Liver (tissue), 9 donors: ENCODE measurements around the gene PPP1R1B. TPM values are rescaled to one million over a fixed set of nuclear protein-coding genes. Genes with fewer than 3 reads are reported as not detected.

Experiments
- DNase-seq: peaks from one replicate; pipeline ENCODE4 v3.0.0-alpha.2; 2017; ENCODE audit warnings: low spot score
- H3K27ac ChIP-seq, 2 donors: one replicate each; pipeline ENCODE4 v1.7.0; 2013; ENCODE audit warnings: inconsistent platforms in 2 of 2, low read length in 2 of 2, control low read depth in 1 of 2, low read depth in 1 of 2, mild to moderate bottlenecking in 1 of 2
- H3K27me3 ChIP-seq, 4 donors: one replicate each; pipeline versions ENCODE4 v1.6.1 to v1.7.0; 2013; ENCODE audit warnings: low read length in 3 of 4, inconsistent platforms in 1 of 4, mild to moderate bottlenecking in 1 of 4, moderate library complexity in 1 of 4; ENCODE audit not compliant: control insufficient read depth in 4 of 4, insufficient read depth in 4 of 4
- H3K36me3 ChIP-seq, 4 donors: one replicate each; pipeline versions ENCODE4 v1.6.1 to v1.7.0; 2013; ENCODE audit warnings: low read length in 3 of 4, mild to moderate bottlenecking in 3 of 4, low read depth in 1 of 4, moderate library complexity in 1 of 4; ENCODE audit not compliant: control insufficient read depth in 4 of 4, insufficient read depth in 3 of 4
- H3K4me1 ChIP-seq, 4 donors: one replicate each; pipeline versions ENCODE4 v1.6.1 to v1.7.0; 2013; ENCODE audit warnings: low read length in 3 of 4, mild to moderate bottlenecking in 3 of 4, moderate library complexity in 1 of 4; ENCODE audit not compliant: control insufficient read depth in 4 of 4, insufficient read depth in 4 of 4
- H3K4me3 ChIP-seq, 3 donors: one replicate each; pipeline versions ENCODE4 v1.6.1 to v1.7.0; 2013; ENCODE audit warnings: low read length in 3 of 3, control low read depth in 1 of 3, low read depth in 1 of 3, mild to moderate bottlenecking in 1 of 3
- H3K9ac ChIP-seq, 2 donors: one replicate each; pipeline ENCODE4 v1.7.0; 2013; ENCODE audit warnings: low read length in 2 of 2, mild to moderate bottlenecking in 2 of 2, moderate library complexity in 2 of 2, control low read depth in 1 of 2, low read depth in 1 of 2
- H3K9me3 ChIP-seq, 4 donors: one replicate each; pipeline versions ENCODE4 v1.6.1 to v1.7.0; 2013; ENCODE audit warnings: low read length in 3 of 4; ENCODE audit not compliant: control insufficient read depth in 4 of 4
- EGR1 ChIP-seq, 2 donors: IDR thresholded peaks; 2 replicates each; pipeline ENCODE4 v1.6.1; 2016 to 2018; ENCODE audit warnings: antibody characterized with exemption in 2 of 2, low read depth in 2 of 2
- FOXA2 ChIP-seq: IDR thresholded peaks from 2 replicates; pipeline ENCODE4 v1.6.1; 2016; ENCODE audit warnings: antibody characterized with exemption
- GABPA ChIP-seq, 2 donors: IDR thresholded peaks in 1 of 2; conservative IDR thresholded peaks in 1 of 2; 2 replicates each; pipeline ENCODE4 v1.6.1; 2016; ENCODE audit warnings: antibody characterized with exemption in 2 of 2, mild to moderate bottlenecking in 1 of 2, moderate library complexity in 1 of 2
- HNF4A ChIP-seq, 2 donors: conservative IDR thresholded peaks; 2 replicates each; pipeline ENCODE4 v1.6.1; 2016; ENCODE audit warnings: antibody characterized with exemption in 2 of 2, mild to moderate bottlenecking in 2 of 2
- HNF4G ChIP-seq: IDR thresholded peaks from 2 replicates; pipeline ENCODE4 v1.6.1; 2016; ENCODE audit warnings: antibody characterized with exemption
- JUND ChIP-seq, 2 donors: IDR thresholded peaks; 2 replicates each; pipeline ENCODE4 v1.6.1; 2016; ENCODE audit warnings: antibody characterized with exemption in 2 of 2
- MAX ChIP-seq: IDR thresholded peaks from 2 replicates; pipeline ENCODE4 v1.6.1; 2016; ENCODE audit warnings: antibody characterized with exemption
- NR2F2 ChIP-seq: IDR thresholded peaks from 2 replicates; pipeline ENCODE4 v1.6.1; 2016; ENCODE audit warnings: antibody characterized with exemption
- RAD21 ChIP-seq, 2 donors: IDR thresholded peaks; 2 replicates each; pipeline ENCODE4 v1.6.1; 2016; ENCODE audit warnings: antibody characterized with exemption in 2 of 2, mild to moderate bottlenecking in 2 of 2
- REST ChIP-seq: IDR thresholded peaks from 2 replicates; pipeline ENCODE4 v1.6.1; 2016; ENCODE audit warnings: antibody characterized with exemption, mild to moderate bottlenecking
- RXRA ChIP-seq, 2 donors: IDR thresholded peaks; 2 replicates each; pipeline ENCODE4 v1.6.1; 2017 to 2018; ENCODE audit warnings: antibody characterized with exemption in 2 of 2, mild to moderate bottlenecking in 1 of 2
- SP1 ChIP-seq: IDR thresholded peaks from 2 replicates; pipeline ENCODE4 v1.6.1; 2018; ENCODE audit warnings: antibody characterized with exemption, mild to moderate bottlenecking
- YY1 ChIP-seq: IDR thresholded peaks from 2 replicates; pipeline ENCODE4 v1.6.1; 2016; ENCODE audit warnings: antibody characterized with exemption, mild to moderate bottlenecking
- WGBS: extraction: QIAGEN DNeasy Blood & Tissue Kit; methylation state at CpG from one replicate; pipeline ENCODE4 v1.1.7; 2013; 5-methylcytosine and 5-hydroxymethylcytosine counted together
- polyA plus RNA-seq, 2 donors: library from polyadenylated mRNA; stranded (reverse) in 1 of 2; unstranded in 1 of 2; fragments of 200-250 nt in 1 of 2; fragments of >200 nt in 1 of 2; fragmentation: Nextera tagmentation in 1 of 2; extraction: Ambion mirVana in 1 of 2; gene quantifications; one replicate each; pipeline versions ENCODE4 v1.2.1 to v1.2.3, GENCODE V29; 2013 to 2015
- total RNA-seq, 2 donors: library from RNA; depleted of rRNA; stranded (reverse); fragments of >200 nt; gene quantifications; one replicate each; pipeline ENCODE4 v1.2.3, GENCODE V29; 2014
- TF ChIP-seq, protein P1 (sequence below): IDR thresholded peaks from 2 replicates; pipeline ENCODE4 v1.6.1; 2016; ENCODE audit warnings: antibody characterized with exemption
- TF ChIP-seq, protein P2 (sequence below): IDR thresholded peaks from 2 replicates; pipeline ENCODE4 v1.6.1; 2016; ENCODE audit warnings: antibody characterized with exemption
- TF ChIP-seq, protein P3 (sequence below): fragments of 150-350 bp; IDR thresholded peaks from 2 replicates; pipeline ENCODE4 v1.5.1; 2017; ENCODE audit warnings: improper control_type of control experiment, low read depth, low read length; ENCODE audit not compliant: missing input control
- donor health status: healthy.
- donor health status: healthy.
- donor health status: healthy.
- donor health status: healthy.
- donor health status: healthy.

The PPP1R1B gene
- total and polyA plus RNA-seq, 4 donors, result 0.14 TPM; not detected in 3

- DNase-seq, result no peak
- TF ChIP-seq, protein P1, sequence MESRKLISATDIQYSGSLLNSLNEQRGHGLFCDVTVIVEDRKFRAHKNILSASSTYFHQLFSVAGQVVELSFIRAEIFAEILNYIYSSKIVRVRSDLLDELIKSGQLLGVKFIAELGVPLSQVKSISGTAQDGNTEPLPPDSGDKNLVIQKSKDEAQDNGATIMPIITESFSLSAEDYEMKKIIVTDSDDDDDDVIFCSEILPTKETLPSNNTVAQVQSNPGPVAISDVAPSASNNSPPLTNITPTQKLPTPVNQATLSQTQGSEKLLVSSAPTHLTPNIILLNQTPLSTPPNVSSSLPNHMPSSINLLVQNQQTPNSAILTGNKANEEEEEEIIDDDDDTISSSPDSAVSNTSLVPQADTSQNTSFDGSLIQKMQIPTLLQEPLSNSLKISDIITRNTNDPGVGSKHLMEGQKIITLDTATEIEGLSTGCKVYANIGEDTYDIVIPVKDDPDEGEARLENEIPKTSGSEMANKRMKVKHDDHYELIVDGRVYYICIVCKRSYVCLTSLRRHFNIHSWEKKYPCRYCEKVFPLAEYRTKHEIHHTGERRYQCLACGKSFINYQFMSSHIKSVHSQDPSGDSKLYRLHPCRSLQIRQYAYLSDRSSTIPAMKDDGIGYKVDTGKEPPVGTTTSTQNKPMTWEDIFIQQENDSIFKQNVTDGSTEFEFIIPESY, result no peak
- TF ChIP-seq REST (no peak), YY1 (no peak), EGR1 (IDR thresholded peaks at IDR 0.05; ENCODE audit: low read depth in 2 of 2) (no peak), SP1 (no peak), HNF4A (conservative IDR thresholded peaks at IDR 0.05) (no peak), GABPA (IDR thresholded peaks at IDR 0.05 in 1 of 2, conservative IDR thresholded peaks at IDR 0.05 in 1 of 2) (no peak), HNF4G (no peak), MAX (no peak), FOXA2 (no peak), JUND (IDR thresholded peaks at IDR 0.05) (no peak), RAD21 (IDR thresholded peaks at IDR 0.05) (no peak), RXRA (IDR thresholded peaks at IDR 0.05) (no peak)
- TF ChIP-seq, protein P2, sequence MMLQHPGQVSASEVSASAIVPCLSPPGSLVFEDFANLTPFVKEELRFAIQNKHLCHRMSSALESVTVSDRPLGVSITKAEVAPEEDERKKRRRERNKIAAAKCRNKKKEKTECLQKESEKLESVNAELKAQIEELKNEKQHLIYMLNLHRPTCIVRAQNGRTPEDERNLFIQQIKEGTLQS, result no peak
- Histone ChIP-seq H3K36me3 (no peaks in the 10 kb centered on the region), H3K9me3 (no peaks in the 10 kb centered on the region), H3K27ac (no peak overlapping the region), H3K4me3 (no peak overlapping the region), H3K9ac (no peak overlapping the region), H3K4me1 (peaks cover 9 to 20% (median 15%) of the 10 kb centered on the region in 4 donors), H3K27me3 (peaks cover 0 to 12% (median 6%) of the 10 kb centered on the region in 4 donors)
- 20% methylated on average over 15 of the region's 15 CpGs for WGBS
Measured at GRCh38 chr17:39608142-39608981, 18.4 kb upstream of the PPP1R1B start.

DNA sequence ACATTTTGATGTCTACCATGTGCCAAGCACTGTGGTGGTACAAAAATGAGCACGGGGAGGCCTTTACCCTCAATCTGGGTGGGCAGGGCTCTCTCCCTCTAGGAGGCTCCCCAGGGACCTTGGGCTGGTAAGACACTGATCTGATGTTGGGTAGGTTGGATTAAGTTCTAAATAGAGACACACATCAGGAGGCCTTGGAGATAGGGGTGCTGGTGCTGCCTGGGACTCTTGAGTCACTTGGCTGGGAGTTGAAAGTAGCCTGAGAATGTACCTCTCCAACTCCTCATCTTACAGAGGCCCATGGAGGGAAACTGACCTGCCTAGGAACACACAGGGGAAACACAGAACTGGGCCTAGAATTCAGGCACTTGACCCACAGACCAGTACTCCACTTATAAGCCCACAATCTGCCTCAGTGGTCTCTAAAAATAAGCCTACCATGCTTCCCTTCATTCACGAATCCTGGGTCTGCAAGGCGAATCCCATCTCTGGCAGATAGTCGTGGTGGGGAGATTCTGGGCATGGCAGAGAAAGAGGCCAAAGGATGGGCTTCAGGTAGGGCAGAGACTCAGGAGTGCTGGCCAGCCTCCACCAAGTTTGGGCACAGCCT, 17.2 kb upstream of the PPP1R1B start:
- WGBS, result 90% methylated on average over 4 of the region's 4 CpGs
- H3K4me3 ChIP-seq, result no peak overlapping the region
- H3K27ac ChIP-seq, result no peak overlapping the region
- DNase-seq, result no peak
- H3K9ac ChIP-seq, result no peak overlapping the region
- H3K27me3 ChIP-seq, result peaks cover 0 to 12% (median 4%) of the 10 kb centered on the region in 4 donors
- peaks cover 9 to 20% (median 15%) of the 10 kb centered on the region in 4 donors for H3K4me1 ChIP-seq
- TF ChIP-seq, protein P3, sequence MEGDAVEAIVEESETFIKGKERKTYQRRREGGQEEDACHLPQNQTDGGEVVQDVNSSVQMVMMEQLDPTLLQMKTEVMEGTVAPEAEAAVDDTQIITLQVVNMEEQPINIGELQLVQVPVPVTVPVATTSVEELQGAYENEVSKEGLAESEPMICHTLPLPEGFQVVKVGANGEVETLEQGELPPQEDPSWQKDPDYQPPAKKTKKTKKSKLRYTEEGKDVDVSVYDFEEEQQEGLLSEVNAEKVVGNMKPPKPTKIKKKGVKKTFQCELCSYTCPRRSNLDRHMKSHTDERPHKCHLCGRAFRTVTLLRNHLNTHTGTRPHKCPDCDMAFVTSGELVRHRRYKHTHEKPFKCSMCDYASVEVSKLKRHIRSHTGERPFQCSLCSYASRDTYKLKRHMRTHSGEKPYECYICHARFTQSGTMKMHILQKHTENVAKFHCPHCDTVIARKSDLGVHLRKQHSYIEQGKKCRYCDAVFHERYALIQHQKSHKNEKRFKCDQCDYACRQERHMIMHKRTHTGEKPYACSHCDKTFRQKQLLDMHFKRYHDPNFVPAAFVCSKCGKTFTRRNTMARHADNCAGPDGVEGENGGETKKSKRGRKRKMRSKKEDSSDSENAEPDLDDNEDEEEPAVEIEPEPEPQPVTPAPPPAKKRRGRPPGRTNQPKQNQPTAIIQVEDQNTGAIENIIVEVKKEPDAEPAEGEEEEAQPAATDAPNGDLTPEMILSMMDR, result no peak
- no peak for TF ChIP-seq HNF4G
- TF ChIP-seq, protein P2, result no peak
- no peak for TF ChIP-seq NR2F2
- no peak for TF ChIP-seq SP1
- TF ChIP-seq, protein P1, result no peak
- no peaks in the 10 kb centered on the region for H3K36me3 ChIP-seq
- no peaks in the 10 kb centered on the region for H3K9me3 ChIP-seq
